GM21576 (cell line): ENCODE data around the gene RPL38.
A peak's percentile ranks its signal among the peaks of the same experiment; 100 is the strongest.

ENCODE experiments used
- ATAC-seq: cut with Tn5 transposase; IDR thresholded peaks from one replicate; pipeline ENCODE4 v1.9.1; 2021; ENCODE audit warnings: mild to moderate bottlenecking, moderate library complexity; ENCODE audit not compliant: unreplicated experiment

RPL38 gene

GRCh38 chr17:74203439-74204240, at the start of gene RPL38:
TSS of gene RPL38 (plus strand) at chr17:74203678. CDS start at chr17:74203956, 278 bp downstream.
- peak; percentile 61 for ATAC-seq

- no peak for ATAC-seq
Measured at GRCh38 chr17:74153821-74154430, 49.6 kb upstream of the RPL38 start.

DNA sequence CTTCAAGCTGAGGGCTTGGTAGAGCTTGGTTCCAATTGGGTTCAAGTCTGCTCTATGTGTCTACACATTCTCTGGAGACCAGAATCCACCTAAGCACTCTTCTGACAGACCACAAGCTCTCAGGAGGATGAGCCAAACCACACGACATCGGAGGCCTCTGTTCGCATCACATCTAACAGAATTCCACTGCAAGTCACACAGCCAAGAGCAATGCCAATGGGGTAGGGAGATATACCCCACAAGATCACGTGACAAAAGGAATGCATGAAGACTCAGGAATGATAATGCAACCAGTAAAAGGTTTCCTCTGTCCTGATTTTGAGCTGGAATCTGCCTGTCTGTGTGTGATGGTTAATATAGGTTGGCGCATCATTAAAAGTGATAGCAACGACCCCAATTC, 46.6 kb upstream of the RPL38 start:
- no peak for ATAC-seq

DNA sequence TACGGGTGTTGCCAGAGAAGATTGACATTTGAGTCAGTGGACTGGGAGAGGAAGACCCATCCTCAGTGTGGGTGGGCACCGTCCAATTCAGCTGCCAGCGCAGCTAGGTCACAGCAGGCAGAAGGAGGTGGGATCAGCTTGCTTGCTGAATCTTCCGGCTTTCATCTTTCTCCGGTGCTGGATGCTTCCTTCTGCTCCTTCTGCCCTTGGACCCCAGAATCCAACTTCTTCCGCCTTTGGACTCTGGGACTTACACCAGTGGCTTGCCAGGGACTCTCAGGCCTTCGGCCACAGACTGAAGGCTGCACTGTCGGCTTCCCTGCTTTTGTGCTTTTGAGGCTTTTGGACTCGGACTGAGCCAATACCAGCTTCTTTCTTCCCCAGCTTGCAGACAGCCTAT, 46.1 kb upstream of the RPL38 start:
- no peak for ATAC-seq

GRCh38 chr17:74158761-74159160, 44.7 kb upstream of the RPL38 start:
- ATAC-seq = no peak

DNA sequence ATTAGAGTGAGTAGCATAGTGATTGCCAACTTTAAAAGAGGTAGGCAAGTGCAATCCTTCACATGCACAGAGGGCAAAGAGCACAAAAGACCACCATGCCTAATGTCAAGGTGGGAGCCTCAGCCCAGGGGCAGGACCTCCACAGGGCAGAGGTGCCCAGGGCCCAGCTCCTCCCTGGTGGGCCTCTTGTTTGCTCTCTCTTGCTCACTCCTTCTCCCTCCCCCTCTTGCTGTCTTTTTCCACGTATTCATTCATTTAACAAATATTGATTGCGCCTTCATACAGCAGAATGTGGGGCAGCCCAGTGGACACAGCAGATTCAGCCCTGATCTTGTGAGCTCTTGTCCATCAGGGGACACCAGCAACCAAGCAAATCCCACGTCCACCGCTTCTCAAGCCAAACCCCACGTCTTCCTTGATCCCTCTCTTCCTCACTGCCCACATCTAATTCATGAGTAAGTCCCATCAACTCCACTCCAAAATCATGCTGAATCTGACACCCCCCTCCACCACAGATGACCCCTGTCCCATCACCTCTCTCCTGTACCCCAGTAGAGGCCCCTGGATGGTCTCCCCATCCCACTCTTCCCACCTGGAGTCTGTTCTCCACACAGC, 44.1 kb upstream of the RPL38 start:
- ATAC-seq = no peak

GRCh38 chr17:74160656-74161502, 42.6 kb upstream of the RPL38 start:
- ATAC-seq = no peak

DNA sequence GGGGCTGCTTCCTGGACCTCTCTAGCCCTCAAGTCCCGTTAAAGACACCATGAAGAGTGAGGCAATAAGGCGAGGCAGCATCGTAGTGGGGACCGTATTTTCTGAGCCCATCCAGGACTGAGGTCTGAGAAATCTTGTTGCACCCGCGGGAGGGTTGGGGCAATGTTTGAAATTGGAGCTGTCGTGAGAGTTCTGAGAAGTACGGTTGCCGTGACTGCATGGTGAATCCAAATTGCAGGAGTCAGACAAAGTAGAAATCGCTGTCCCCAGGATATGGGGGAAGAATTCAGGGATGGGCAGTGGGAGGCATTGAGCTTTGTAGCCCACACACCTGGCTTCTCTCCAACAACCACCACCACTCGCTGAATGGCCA, 42.0 kb upstream of the RPL38 start:
- no peak for ATAC-seq

- no peak for ATAC-seq
Measured at GRCh38 chr17:74163271-74163821, 40.1 kb upstream of the RPL38 start.

- no peak for ATAC-seq
Measured at GRCh38 chr17:74163836-74164235, 39.6 kb upstream of the RPL38 start.

DNA sequence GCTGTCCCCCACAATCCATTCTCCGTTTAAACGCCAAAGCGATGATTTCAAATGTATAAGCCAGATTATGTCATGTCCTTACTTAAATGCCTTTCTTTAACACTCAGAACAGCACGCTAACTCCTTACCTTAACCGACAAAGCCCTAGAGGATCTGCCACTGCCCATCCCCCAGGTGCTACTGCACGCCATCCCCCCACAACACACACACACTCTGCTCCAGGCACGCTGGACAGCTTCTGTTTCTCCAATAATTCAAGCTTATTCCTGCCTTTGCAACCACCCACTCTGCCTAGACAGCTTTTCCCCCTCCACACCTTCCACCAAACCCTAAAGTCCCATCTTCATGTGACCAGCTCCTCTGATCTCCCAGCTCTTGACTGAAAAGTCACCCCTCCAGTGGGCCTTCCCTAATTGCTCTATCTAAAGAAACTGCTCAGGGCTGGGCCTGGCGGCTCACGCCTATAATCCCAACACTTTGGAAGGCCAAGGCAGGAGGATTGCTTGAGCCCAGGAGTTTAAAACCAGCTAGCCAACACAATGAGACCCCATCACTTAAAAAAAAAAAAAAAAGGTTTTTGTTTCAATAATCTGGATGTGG, 38.9 kb upstream of the RPL38 start:
- ATAC-seq = no peak

- ATAC-seq = no peak
Measured at GRCh38 chr17:74165797-74166365, 37.6 kb upstream of the RPL38 start.

GRCh38 chr17:74170924-74171323, 32.6 kb upstream of the RPL38 start:
- ATAC-seq = no peak

- ATAC-seq = no peak
Measured at GRCh38 chr17:74172700-74173099, 30.8 kb upstream of the RPL38 start.

GRCh38 chr17:74176546-74177001, 26.9 kb upstream of the RPL38 start:
- no peak for ATAC-seq

- ATAC-seq = no peak
Measured at GRCh38 chr17:74177018-74177450, 26.4 kb upstream of the RPL38 start.

DNA sequence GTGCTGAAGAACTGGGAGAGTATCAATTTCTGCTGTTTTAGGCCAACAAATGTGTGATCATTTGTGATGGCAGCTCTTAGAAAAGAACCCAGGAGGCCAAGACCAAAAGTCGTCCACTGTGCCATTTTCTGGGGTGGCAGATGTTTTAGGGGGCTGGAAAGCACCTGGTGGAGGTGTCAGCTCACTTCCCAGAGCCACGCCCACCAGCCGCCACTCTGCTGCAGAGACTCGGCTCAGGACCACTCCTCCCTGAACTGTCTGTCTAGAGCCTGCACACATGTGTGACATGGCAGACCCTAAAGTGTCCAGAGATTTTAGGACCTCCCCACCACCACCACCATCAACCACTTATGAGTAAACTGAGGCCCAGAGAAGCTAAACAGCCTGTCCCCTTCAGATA, 23.9 kb upstream of the RPL38 start:
- ATAC-seq = no peak

GRCh38 chr17:74180336-74180735, 23.1 kb upstream of the RPL38 start:
- no peak for ATAC-seq

DNA sequence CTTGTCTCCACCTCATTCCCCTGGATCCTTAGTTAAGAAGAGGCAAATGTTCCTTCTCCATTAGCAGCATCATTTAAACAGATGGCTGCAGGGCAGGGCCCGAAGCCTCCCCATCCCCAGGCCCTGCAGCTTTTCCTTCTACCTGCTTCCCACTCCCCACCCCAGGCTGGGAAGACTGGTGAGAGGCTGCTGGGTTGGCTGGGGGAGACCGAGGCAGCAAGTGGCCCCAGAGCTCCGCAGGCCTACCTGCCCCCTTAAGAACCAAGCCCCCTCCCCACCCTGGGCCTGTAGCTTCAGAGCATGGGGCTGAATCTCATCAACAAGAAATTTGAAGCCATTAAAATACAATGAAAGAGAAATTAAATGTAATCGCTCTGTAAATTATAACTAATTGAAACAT, 22.1 kb upstream of the RPL38 start:
- ATAC-seq = no peak
